ENCODE data around the gene CACNB3. TPM values are rescaled to one million over a fixed set of nuclear protein-coding genes. Genes with fewer than 3 reads are reported as not detected.

CACNB3 gene
- total and polyA plus RNA-seq, 4 donors: 0.92 to 1.9 (median 1.2) TPM

GRCh38 chr12:48828841-48829575 lies 10.7 kb downstream of the CACNB3 start:
- H3K4me3 ChIP-seq (ENCODE audit: low read depth in 1 of 3, low read length in 3 of 3): no peak overlapping the region
- no peak overlapping the region for H3K9ac ChIP-seq (ENCODE audit: low read depth in 1 of 2, low read length in 2 of 2)
- H3K27ac ChIP-seq (ENCODE audit: low read depth in 1 of 2, low read length in 2 of 2): no peak overlapping the region
- no peaks in the 10 kb centered on the region for H3K9me3 ChIP-seq (ENCODE audit: control insufficient read depth in 4 of 4, low read length in 3 of 4)
- H3K27me3 ChIP-seq (ENCODE audit: control insufficient read depth in 4 of 4, insufficient read depth in 4 of 4, low read length in 3 of 4): no peaks in the 10 kb centered on the region
- peaks cover 21 to 57% (median 50%) of the 10 kb centered on the region in 4 donors for H3K36me3 ChIP-seq (ENCODE audit: control insufficient read depth in 4 of 4, insufficient read depth in 3 of 4, low read depth in 1 of 4, low read length in 3 of 4)
- WGBS: 95% methylated on average over 16 of the region's 16 CpGs
- TF ChIP-seq FOXA1 (IDR thresholded peaks at IDR 0.05) (no peak), SP1 (IDR thresholded peaks at IDR 0.05) (no peak)
- H3K4me1 ChIP-seq (ENCODE audit: control insufficient read depth in 4 of 4, insufficient read depth in 4 of 4, low read length in 3 of 4): no peaks in the 10 kb centered on the region
- DNase-seq (ENCODE audit: low spot score): no peak

- Histone ChIP-seq H3K36me3 (ENCODE audit: control insufficient read depth in 4 of 4, insufficient read depth in 3 of 4, low read depth in 1 of 4, low read length in 3 of 4) (peaks cover 28 to 73% (median 62%) of the 10 kb centered on the region in 4 donors), H3K9ac (ENCODE audit: low read depth in 1 of 2, low read length in 2 of 2) (no peak overlapping the region), H3K4me1 (ENCODE audit: control insufficient read depth in 4 of 4, insufficient read depth in 4 of 4, low read length in 3 of 4) (no peaks in the 10 kb centered on the region), H3K4me3 (ENCODE audit: low read depth in 1 of 3, low read length in 3 of 3) (no peak overlapping the region), H3K27me3 (ENCODE audit: control insufficient read depth in 4 of 4, insufficient read depth in 4 of 4, low read length in 3 of 4) (no peaks in the 10 kb centered on the region), H3K27ac (ENCODE audit: low read depth in 1 of 2, low read length in 2 of 2) (no peak overlapping the region), H3K9me3 (ENCODE audit: control insufficient read depth in 4 of 4, low read length in 3 of 4) (no peaks in the 10 kb centered on the region)
- WGBS: 91% methylated on average over 6 of the region's 6 CpGs
- no peak for DNase-seq (ENCODE audit: low spot score)
- TF ChIP-seq REST (IDR thresholded peaks at IDR 0.05) (no peak), ATF3 (IDR thresholded peaks at IDR 0.05) (no peak), RAD21 (IDR thresholded peaks at IDR 0.05) (no peak), ZBTB33 (IDR thresholded peaks at IDR 0.05) (no peak), SP1 (IDR thresholded peaks at IDR 0.05) (no peak), HNF4G (IDR thresholded peaks at IDR 0.05) (no peak), RXRA (IDR thresholded peaks at IDR 0.05) (no peak), GABPA (IDR thresholded peaks at IDR 0.05 in 1 of 2, conservative IDR thresholded peaks at IDR 0.05 in 1 of 2) (no peak), YY1 (IDR thresholded peaks at IDR 0.05) (no peak)
Measured at GRCh38 chr12:48831257-48831656, 13.0 kb downstream of the CACNB3 start.

Measured in liver (tissue), 9 donors.